Measurements from ENCODE around the gene FIZ1. TPM values are rescaled to one million over a fixed set of nuclear protein-coding genes. Genes with fewer than 3 reads are reported as not detected.
"Not testable (repeated sequence)": the region's sequence is repeated elsewhere in the genome, so short reads cannot be mapped to it uniquely, and the experiment has no call there.

Gene FIZ1
- total and polyA plus RNA-seq, 2 of the 4 experiments (the other 2 are of a cell fraction), result 1.3 to 5.9 TPM

GRCh38 chr19:55576746-55577145, 22.6 kb downstream of the FIZ1 start:
- ChIA-PET CTCF (no interaction called here), POLR2A (ENCODE audit: unreplicated experiment) (interaction anchor here (0.6 kb wide), 1 partner anchor 15 kb away, joined by 3 read pairs; no protein-coding TSS in a partner anchor)
- ATAC-seq (ENCODE audit: low read depth), result no peak
- Histone ChIP-seq H3K4me2 (ENCODE audit: low read depth, low read length) (no peak overlapping the region), H3K27me3 (ENCODE audit: control insufficient read depth, insufficient read depth, low read length) (no peaks in the 10 kb centered on the region), H2BK20ac (ENCODE audit: low read depth, low read length) (no peak overlapping the region), H4K8ac (ENCODE audit: low read depth in 2 of 2, low read length in 2 of 2) (no peak overlapping the region), H3K56ac (ENCODE audit: extremely low read depth, insufficient read depth, low read length) (no peak overlapping the region), H2AFZ (replicated peaks; ENCODE audit: low read length, poor library complexity) (no peak overlapping the region), H2BK120ac (ENCODE audit: low read depth, low read length) (no peak overlapping the region), H3K36me3 (ENCODE audit: control insufficient read depth, insufficient read depth, low read length) (peaks cover 14% of the 10 kb centered on the region), H3K18ac (ENCODE audit: low read depth, low read length) (no peak overlapping the region), H3K14ac (replicated peaks; ENCODE audit: low read depth, low read length) (no peak overlapping the region), H3K9me3 (ENCODE audit: control insufficient read depth, insufficient read depth, low read length) (no peaks in the 10 kb centered on the region), H4K5ac (ENCODE audit: low read depth, low read length) (no peak overlapping the region), H2BK5ac (ENCODE audit: low read depth, low read length, poor library complexity, severe bottlenecking) (no peak overlapping the region), H3K27ac (ENCODE audit: insufficient read depth, low read length) (no peak overlapping the region), H2AK9ac (replicated peaks; ENCODE audit: low read depth, low read length, poor library complexity) (no peak overlapping the region), H3K4me3 (ENCODE audit: insufficient read depth, low read depth, low read length) (no peak overlapping the region), H3K23ac (ENCODE audit: low read depth, low read length) (no peak overlapping the region), H4K91ac (ENCODE audit: insufficient read depth, low read depth, low read length) (no peak overlapping the region), H3K79me1 (ENCODE audit: low read depth in 1 of 2, low read length in 2 of 2) (peaks cover 8 to 23% of the 10 kb centered on the region in 2 experiments), H2BK15ac (ENCODE audit: low read depth, low read length) (no peak overlapping the region), H3K9me1 (ENCODE audit: insufficient read depth, low read length) (peaks cover 7% of the 10 kb centered on the region), H3K4me1 (ENCODE audit: control insufficient read depth, insufficient read depth, low read length) (peaks cover 4% of the 10 kb centered on the region; the same call in 1 of the 2 replicates), H2AK5ac (ENCODE audit: low read depth, low read length) (no peak overlapping the region), H3K9ac (ENCODE audit: low read depth, low read length) (no peak overlapping the region), H3K4ac (ENCODE audit: low read depth, low read length) (no peak overlapping the region), H4K20me1 (ENCODE audit: insufficient read depth, low read length) (no peaks in the 10 kb centered on the region; the same call in 1 of the 2 replicates)
- dilution Hi-C loops (cut with HindIII; ENCODE audit: low sequenced_read_pairs, unreplicated experiment), result no loop called here
- in situ Hi-C loops (cut with MboI; ENCODE audit: low sequenced_read_pairs), result no loop called here
- DNase-seq, result no peak
- intact Hi-C loops (cut with micrococcal nuclease), result no loop called here
- no CpG with 5 or more reads among the region's 5 CpGs for WGBS, 2 experiments (ENCODE audit: extremely low coverage in 2 of 2, insufficient read length in 1 of 2)
- no peak for TF ChIP-seq ELK1 (IDR thresholded peaks at IDR 0.05; ENCODE audit: borderline replicate concordance, low read depth, low read length)
- no peak for TF ChIP-seq CTCF (conservative IDR thresholded peaks at IDR 0.05; ENCODE audit: low read depth, low read length)
- no peak for TF ChIP-seq CHD1 (IDR thresholded peaks at IDR 0.05; ENCODE audit: low read depth, low read length)
- no peak for TF ChIP-seq FOS (IDR thresholded peaks at IDR 0.05; ENCODE audit: low read depth, low read length)
- BruUV-seq (replicated peaks), result no TSS peak

GRCh38 chr19:55573929-55574328, 25.4 kb downstream of the FIZ1 start:
- H2AK5ac ChIP-seq (ENCODE audit: low read depth, low read length); H3K27ac ChIP-seq (ENCODE audit: insufficient read depth, low read length); intact Hi-C loops (cut with micrococcal nuclease); H3K9me1 ChIP-seq (ENCODE audit: insufficient read depth, low read length); dilution Hi-C loops (cut with HindIII; ENCODE audit: low sequenced_read_pairs, unreplicated experiment); H3K23ac ChIP-seq (ENCODE audit: low read depth, low read length); H3K9me3 ChIP-seq (ENCODE audit: control insufficient read depth, insufficient read depth, low read length); H2AFZ ChIP-seq (replicated peaks; ENCODE audit: low read length, poor library complexity); DNase-seq; H3K4me1 ChIP-seq (ENCODE audit: control insufficient read depth, insufficient read depth, low read length); H4K8ac ChIP-seq (ENCODE audit: low read depth in 2 of 2, low read length in 2 of 2); H2BK5ac ChIP-seq (ENCODE audit: low read depth, low read length, poor library complexity, severe bottlenecking); H3K4ac ChIP-seq (ENCODE audit: low read depth, low read length); H3K18ac ChIP-seq (ENCODE audit: low read depth, low read length); H4K91ac ChIP-seq (ENCODE audit: insufficient read depth, low read depth, low read length); BruUV-seq (replicated peaks); H3K27me3 ChIP-seq (ENCODE audit: control insufficient read depth, insufficient read depth, low read length); H3K79me1 ChIP-seq (ENCODE audit: low read depth in 1 of 2, low read length in 2 of 2); H4K20me1 ChIP-seq (ENCODE audit: insufficient read depth, low read length); H2BK15ac ChIP-seq (ENCODE audit: low read depth, low read length); H2BK120ac ChIP-seq (ENCODE audit: low read depth, low read length); CTCF ChIA-PET; H2BK20ac ChIP-seq (ENCODE audit: low read depth, low read length); H3K4me2 ChIP-seq (ENCODE audit: low read depth, low read length); H3K4me3 ChIP-seq (ENCODE audit: insufficient read depth, low read depth, low read length); H4K5ac ChIP-seq (ENCODE audit: low read depth, low read length); ATAC-seq (ENCODE audit: low read depth); in situ Hi-C loops (cut with MboI; ENCODE audit: low sequenced_read_pairs); H2AK9ac ChIP-seq (replicated peaks; ENCODE audit: low read depth, low read length, poor library complexity); H3K56ac ChIP-seq (ENCODE audit: extremely low read depth, insufficient read depth, low read length); H3K14ac ChIP-seq (replicated peaks; ENCODE audit: low read depth, low read length); H3K9ac ChIP-seq (ENCODE audit: low read depth, low read length): not testable (repeated sequence)
- POLR2A ChIA-PET (ENCODE audit: unreplicated experiment), result interaction anchor here (1.1 kb wide), 1 partner anchor 25 kb away, joined by 10 read pairs; the partner anchor contains the start of gene FIZ1
- no CpG with 5 or more reads among the region's 6 CpGs for WGBS, 2 experiments (ENCODE audit: extremely low coverage in 2 of 2, insufficient read length in 1 of 2)
- peaks cover 14% of the 10 kb centered on the region for H3K36me3 ChIP-seq (ENCODE audit: control insufficient read depth, insufficient read depth, low read length)
